Neural progenitor cell (in vitro differentiated cells): ENCODE results near the gene PPIA. TPM values are rescaled to one million over a fixed set of nuclear protein-coding genes. Genes with fewer than 3 reads are reported as not detected.
"Not testable (repeated sequence)": the region's sequence is repeated elsewhere in the genome, so short reads cannot be mapped to it uniquely, and the experiment has no call there.

Experiments
- DNase-seq: peaks from one replicate; pipeline ENCODE4 v3.0.0-alpha.2; 2016; ENCODE audit warnings: low spot score
- H2AFZ ChIP-seq: fragments of 200-600 bp; sonication (generic); replicated peaks from 2 replicates; pipeline ENCODE4 v1.6.1; 2016; ENCODE audit warnings: antibody characterized with exemption
- H3F3A ChIP-seq: fragments of 200-600 bp; sonication (generic); 2 replicates; pipeline ENCODE4 v1.6.1; 2016; ENCODE audit warnings: antibody characterized with exemption, low read depth
- H3K27ac ChIP-seq: fragments of 200-600 bp; sonication (generic); 2 replicates; pipeline ENCODE4 v1.5.1; 2016; ENCODE audit warnings: mild to moderate bottlenecking
- H3K27me3 ChIP-seq: fragments of 200-600 bp; sonication (generic); 2 replicates; pipeline ENCODE4 v1.6.1; 2016; ENCODE audit warnings: mild to moderate bottlenecking, moderate library complexity
- H3K36me3 ChIP-seq: fragments of 200-600 bp; sonication (generic); 2 replicates; pipeline ENCODE4 v1.5.1; 2016
- H3K4me1 ChIP-seq: fragments of 200-600 bp; sonication (generic); 2 replicates; pipeline ENCODE4 v1.6.1; 2016; ENCODE audit warnings: mixed run types
- H3K4me2 ChIP-seq: fragments of 200-600 bp; sonication (generic); 2 replicates; pipeline ENCODE4 v1.6.1; 2016
- H3K4me3 ChIP-seq: fragments of 200-600 bp; sonication (generic); 2 replicates; pipeline ENCODE4 v1.5.1; 2016
- H3K79me2 ChIP-seq: fragments of 200-600 bp; sonication (generic); 2 replicates; pipeline ENCODE4 v1.6.1; 2016; ENCODE audit warnings: low read depth
- H3K9ac ChIP-seq: fragments of 200-600 bp; sonication (generic); 2 replicates; pipeline ENCODE4 v1.6.1; 2016
- H3K9me3 ChIP-seq: fragments of 200-600 bp; sonication (generic); 2 replicates; pipeline ENCODE4 v1.5.1; 2016; ENCODE audit warnings: low read depth
- H4K20me1 ChIP-seq: fragments of 200-600 bp; sonication (generic); 2 replicates; pipeline ENCODE4 v1.6.1; 2016; ENCODE audit warnings: low read depth
- H3K27ac Mint-ChIP-seq: 3 replicates; pipeline ENCODE4 v1.8.0; 2021; ENCODE audit warnings: mixed read lengths
- H3K27me3 Mint-ChIP-seq: 2 replicates; pipeline ENCODE4 v1.8.0; 2022; ENCODE audit warnings: low read depth, mild to moderate bottlenecking, inconsistent platforms, moderate library complexity, mixed read lengths; ENCODE audit not compliant: insufficient read depth
- H3K36me3 Mint-ChIP-seq: 3 replicates; pipeline ENCODE4 v1.8.0; 2021; ENCODE audit warnings: mixed read lengths
- H3K4me1 Mint-ChIP-seq: 3 replicates; pipeline ENCODE4 v1.8.0; 2021; ENCODE audit warnings: mixed read lengths
- H3K4me3 Mint-ChIP-seq: 3 replicates; pipeline ENCODE4 v1.8.0; 2021; ENCODE audit warnings: mild to moderate bottlenecking, moderate library complexity, mixed read lengths
- H3K9me3 Mint-ChIP-seq: 3 replicates; pipeline ENCODE4 v1.8.0; 2020; ENCODE audit warnings: mixed read lengths
- EZH2 ChIP-seq: fragments of 200-600 bp; sonication (generic); IDR thresholded peaks from 2 replicates; pipeline ENCODE4 v1.6.1; 2017; ENCODE audit warnings: antibody characterized with exemption, mild to moderate bottlenecking, moderate library complexity
- EZH2phosphoT487 ChIP-seq: fragments of 200-600 bp; sonication (generic); IDR thresholded peaks from 2 replicates; pipeline ENCODE4 v1.6.1; 2017; ENCODE audit warnings: antibody characterized with exemption
- total RNA-seq: library from RNA; depleted of rRNA; stranded (reverse); fragments of >200 nt; gene quantifications from 2 replicates; pipeline ENCODE4 v1.2.3, GENCODE V29; 2015; ENCODE audit warnings: low replicate concordance
- TF ChIP-seq, protein P1 (sequence below): fragments of 200-600 bp; sonication (generic); IDR thresholded peaks from 2 replicates; pipeline ENCODE4 v1.5.1; 2017; ENCODE audit warnings: antibody characterized with exemption, mild to moderate bottlenecking

PPIA gene
- total RNA-seq, 1 donor from 2014 or later, result 2,932 TPM

DNA sequence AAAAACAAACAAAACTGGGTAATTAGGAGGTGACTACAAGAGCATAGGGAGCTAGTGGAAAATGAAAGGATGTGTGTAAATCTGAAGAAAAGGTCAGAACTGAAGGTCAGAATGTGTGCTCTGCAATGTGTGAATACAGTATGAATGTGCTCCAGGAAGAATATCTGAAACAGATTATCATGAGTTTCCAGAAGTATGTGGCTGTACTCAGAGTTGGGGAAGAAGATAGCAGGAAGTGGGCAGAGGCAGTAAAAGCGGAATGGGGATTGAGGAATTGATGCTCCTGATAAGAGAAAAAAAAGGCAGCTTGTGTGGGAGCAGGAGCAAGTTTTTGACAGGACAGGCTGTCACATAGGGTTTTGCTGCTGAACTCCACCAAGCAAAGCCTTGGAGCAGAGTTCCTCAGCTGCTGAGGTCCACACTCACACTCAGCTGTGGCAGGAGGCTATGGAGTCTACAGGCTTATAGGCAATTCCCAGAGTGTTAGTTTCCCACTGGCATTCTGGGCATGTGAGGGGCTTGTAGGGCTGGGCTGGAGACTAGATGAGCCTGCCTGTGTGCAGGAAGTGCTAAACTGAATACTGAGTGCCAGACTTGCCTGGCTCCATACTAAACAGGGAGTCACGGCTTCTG, 28.5 kb downstream of the PPIA start:
- Mint-ChIP-seq H3K4me1 (no peaks in the 10 kb centered on the region), H3K9me3 (no peaks in the 10 kb centered on the region), H3K36me3 (peaks cover 21% of the 10 kb centered on the region), H3K4me3 (no peak overlapping the region), H3K27me3 (peaks cover 10% of the 10 kb centered on the region), H3K27ac (no peak overlapping the region)
- no peaks in the 10 kb centered on the region for H3K4me1 ChIP-seq
- H3K4me2 ChIP-seq, result no peak overlapping the region
- no peak for TF ChIP-seq EZH2phosphoT487
- no peak for TF ChIP-seq EZH2
- TF ChIP-seq, protein P1, sequence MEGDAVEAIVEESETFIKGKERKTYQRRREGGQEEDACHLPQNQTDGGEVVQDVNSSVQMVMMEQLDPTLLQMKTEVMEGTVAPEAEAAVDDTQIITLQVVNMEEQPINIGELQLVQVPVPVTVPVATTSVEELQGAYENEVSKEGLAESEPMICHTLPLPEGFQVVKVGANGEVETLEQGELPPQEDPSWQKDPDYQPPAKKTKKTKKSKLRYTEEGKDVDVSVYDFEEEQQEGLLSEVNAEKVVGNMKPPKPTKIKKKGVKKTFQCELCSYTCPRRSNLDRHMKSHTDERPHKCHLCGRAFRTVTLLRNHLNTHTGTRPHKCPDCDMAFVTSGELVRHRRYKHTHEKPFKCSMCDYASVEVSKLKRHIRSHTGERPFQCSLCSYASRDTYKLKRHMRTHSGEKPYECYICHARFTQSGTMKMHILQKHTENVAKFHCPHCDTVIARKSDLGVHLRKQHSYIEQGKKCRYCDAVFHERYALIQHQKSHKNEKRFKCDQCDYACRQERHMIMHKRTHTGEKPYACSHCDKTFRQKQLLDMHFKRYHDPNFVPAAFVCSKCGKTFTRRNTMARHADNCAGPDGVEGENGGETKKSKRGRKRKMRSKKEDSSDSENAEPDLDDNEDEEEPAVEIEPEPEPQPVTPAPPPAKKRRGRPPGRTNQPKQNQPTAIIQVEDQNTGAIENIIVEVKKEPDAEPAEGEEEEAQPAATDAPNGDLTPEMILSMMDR, result no peak
- H3K36me3 ChIP-seq, result peaks cover 1% of the 10 kb centered on the region
- no peak overlapping the region for H3K9ac ChIP-seq
- no peak for DNase-seq
- H3K27ac ChIP-seq, result peak overlapping the region; percentile 5
- peaks cover 25% of the 10 kb centered on the region for H3F3A ChIP-seq
- H4K20me1 ChIP-seq, result peaks cover 3% of the 10 kb centered on the region
- H3K27me3 ChIP-seq, result no peaks in the 10 kb centered on the region
- no peaks in the 10 kb centered on the region for H3K79me2 ChIP-seq
- no peaks in the 10 kb centered on the region for H3K9me3 ChIP-seq
- no peak overlapping the region for H3K4me3 ChIP-seq
- no peak overlapping the region for H2AFZ ChIP-seq

DNA sequence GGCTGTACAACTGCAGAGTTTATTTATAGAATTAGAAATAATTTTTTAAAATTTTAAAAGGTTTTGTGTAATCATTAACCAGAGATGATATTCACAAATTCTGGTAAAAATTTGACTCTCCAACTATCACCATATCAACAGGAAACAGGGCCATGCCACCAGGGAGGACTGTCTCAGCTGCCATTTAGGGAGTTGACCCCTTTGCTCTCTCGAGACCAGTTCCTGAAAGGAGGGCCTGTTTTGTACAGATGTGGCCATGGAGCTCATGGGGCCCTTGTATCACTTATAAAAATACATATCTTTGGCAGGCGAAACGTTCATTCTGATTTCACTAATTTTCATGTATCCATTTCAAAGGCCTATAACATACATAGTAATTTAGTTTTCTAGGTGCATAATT, 31.1 kb downstream of the PPIA start:
- peaks cover 7% of the 10 kb centered on the region for H3K27me3 Mint-ChIP-seq
- Histone ChIP-seq H3K9me3 (no peaks in the 10 kb centered on the region), H3K4me1 (no peaks in the 10 kb centered on the region), H3F3A (peaks cover 25% of the 10 kb centered on the region), H3K36me3 (peaks cover 15% of the 10 kb centered on the region), H3K79me2 (peaks cover 5% of the 10 kb centered on the region), H3K27ac (no peak overlapping the region), H3K9ac (no peak overlapping the region), H2AFZ (no peak overlapping the region), H3K4me3 (no peak overlapping the region), H3K27me3 (no peaks in the 10 kb centered on the region), H4K20me1 (peaks cover 3% of the 10 kb centered on the region), H3K4me2 (no peak overlapping the region)
- H3K27ac Mint-ChIP-seq, result no peak overlapping the region
- TF ChIP-seq EZH2phosphoT487 (no peak), EZH2 (no peak)
- TF ChIP-seq, protein P1, result no peak
- no peak for DNase-seq
- H3K4me3 Mint-ChIP-seq, result no peak overlapping the region
- no peaks in the 10 kb centered on the region for H3K4me1 Mint-ChIP-seq
- H3K9me3 Mint-ChIP-seq, result no peaks in the 10 kb centered on the region
- peaks cover 27% of the 10 kb centered on the region for H3K36me3 Mint-ChIP-seq

DNA sequence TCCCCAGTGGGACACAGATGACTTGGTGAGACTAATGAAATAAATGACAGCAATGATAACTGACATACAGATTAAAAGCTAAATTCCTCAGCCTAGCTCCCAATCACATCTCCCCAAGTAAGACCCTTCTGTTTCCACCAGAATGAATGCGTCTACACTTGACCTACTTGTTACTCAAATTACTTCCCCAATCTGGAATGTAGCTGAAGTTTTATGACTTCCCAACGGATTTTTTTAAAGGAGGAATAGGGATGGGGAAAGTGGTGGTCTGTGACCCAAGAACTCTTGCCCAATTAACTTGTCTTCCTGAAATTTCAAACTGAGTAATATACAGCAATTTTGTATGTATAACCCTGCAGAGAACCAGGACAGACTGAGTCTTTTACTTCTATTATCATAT, 42.3 kb downstream of the PPIA start:
- H3K4me3 ChIP-seq, result no peak overlapping the region
- DNase-seq, result no peak
- no peak overlapping the region for H3K4me2 ChIP-seq
- no peaks in the 10 kb centered on the region for H3F3A ChIP-seq
- Mint-ChIP-seq H3K4me1 (no peaks in the 10 kb centered on the region), H3K9me3 (no peaks in the 10 kb centered on the region), H3K4me3 (no peak overlapping the region), H3K36me3 (peaks cover 37% of the 10 kb centered on the region), H3K27me3 (peaks cover 4% of the 10 kb centered on the region), H3K27ac (no peak overlapping the region)
- TF ChIP-seq EZH2phosphoT487 (no peak), EZH2 (no peak)
- TF ChIP-seq, protein P1, result no peak
- peaks cover 98% of the 10 kb centered on the region for H3K79me2 ChIP-seq
- H4K20me1 ChIP-seq, result peaks cover 56% of the 10 kb centered on the region
- no peak overlapping the region for H3K27ac ChIP-seq
- no peaks in the 10 kb centered on the region for H3K9me3 ChIP-seq
- H3K4me1 ChIP-seq, result no peaks in the 10 kb centered on the region
- peaks cover 36% of the 10 kb centered on the region for H3K36me3 ChIP-seq
- H2AFZ ChIP-seq, result no peak overlapping the region
- H3K27me3 ChIP-seq, result no peaks in the 10 kb centered on the region
- H3K9ac ChIP-seq, result no peak overlapping the region

DNA sequence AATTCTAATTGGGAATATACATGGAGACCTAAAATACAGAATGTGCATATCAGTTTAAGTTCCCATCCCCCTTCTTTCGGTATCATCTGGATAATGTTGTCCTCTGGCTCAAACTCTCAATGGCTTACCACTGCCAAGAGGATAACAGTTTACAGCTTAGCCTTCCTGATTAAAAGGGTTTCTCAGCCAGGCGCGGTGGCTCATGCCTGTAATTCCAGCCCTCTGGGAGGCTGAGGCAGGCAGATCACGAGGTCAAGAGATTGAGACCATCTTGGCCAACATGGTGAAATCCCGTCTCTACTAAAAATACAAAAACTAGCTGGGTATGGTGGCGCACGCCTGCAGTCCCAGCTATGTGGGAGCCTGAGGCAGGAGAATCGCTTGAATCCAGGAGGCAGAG, 46.2 kb downstream of the PPIA start:
- not testable (repeated sequence) for H2AFZ ChIP-seq, H3K4me2 ChIP-seq, H3K9ac ChIP-seq, H3K27me3 Mint-ChIP-seq, H3K9me3 Mint-ChIP-seq, H3K4me3 Mint-ChIP-seq, H3K4me3 ChIP-seq, H3K27me3 ChIP-seq, H3K27ac Mint-ChIP-seq, H3K27ac ChIP-seq, H3K9me3 ChIP-seq, DNase-seq
- Mint-ChIP-seq H3K4me1 (peaks cover 13% of the 10 kb centered on the region), H3K36me3 (peaks cover 29% of the 10 kb centered on the region)
- H3F3A ChIP-seq, result peaks cover 12% of the 10 kb centered on the region
- H4K20me1 ChIP-seq, result peaks cover 88% of the 10 kb centered on the region
- H3K36me3 ChIP-seq, result peaks cover 23% of the 10 kb centered on the region
- H3K79me2 ChIP-seq, result peaks cover 99% of the 10 kb centered on the region
- peaks cover 12% of the 10 kb centered on the region for H3K4me1 ChIP-seq

DNA sequence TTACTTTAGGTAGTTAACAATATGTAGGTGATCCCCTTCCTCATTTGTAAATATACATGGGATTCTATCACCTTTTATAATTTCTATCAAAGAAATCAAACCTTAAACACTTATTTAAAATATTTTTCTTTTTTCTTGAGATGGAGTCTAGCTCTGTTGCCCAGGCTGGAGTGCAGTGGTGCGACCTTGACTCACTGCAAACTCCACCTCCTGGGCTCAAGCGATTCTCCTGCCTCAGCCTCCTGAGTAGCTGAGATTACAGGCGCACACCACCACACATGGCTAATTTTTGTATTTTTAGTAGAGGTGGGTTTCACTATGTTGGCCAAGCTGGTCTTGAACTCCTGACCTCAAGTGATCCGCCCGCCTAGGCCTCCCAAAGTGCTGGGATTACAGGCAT, 47.0 kb downstream of the PPIA start:
- H3K9me3 ChIP-seq, H3K4me3 ChIP-seq, H3K4me3 Mint-ChIP-seq, H3K27me3 ChIP-seq, H3K27ac Mint-ChIP-seq, H3K4me2 ChIP-seq, H3K27ac ChIP-seq, H2AFZ ChIP-seq, H3K9ac ChIP-seq, H3K27me3 Mint-ChIP-seq, H3K9me3 Mint-ChIP-seq, DNase-seq: not testable (repeated sequence)
- Histone ChIP-seq H3K4me1 (peaks cover 12% of the 10 kb centered on the region), H3K79me2 (peaks cover 91% of the 10 kb centered on the region), H4K20me1 (peaks cover 86% of the 10 kb centered on the region), H3F3A (peaks cover 13% of the 10 kb centered on the region), H3K36me3 (peaks cover 23% of the 10 kb centered on the region)
- H3K36me3 Mint-ChIP-seq, result peaks cover 28% of the 10 kb centered on the region
- H3K4me1 Mint-ChIP-seq, result peaks cover 13% of the 10 kb centered on the region
